Measurements from ENCODE around the gene TRABD2B.

DNA sequence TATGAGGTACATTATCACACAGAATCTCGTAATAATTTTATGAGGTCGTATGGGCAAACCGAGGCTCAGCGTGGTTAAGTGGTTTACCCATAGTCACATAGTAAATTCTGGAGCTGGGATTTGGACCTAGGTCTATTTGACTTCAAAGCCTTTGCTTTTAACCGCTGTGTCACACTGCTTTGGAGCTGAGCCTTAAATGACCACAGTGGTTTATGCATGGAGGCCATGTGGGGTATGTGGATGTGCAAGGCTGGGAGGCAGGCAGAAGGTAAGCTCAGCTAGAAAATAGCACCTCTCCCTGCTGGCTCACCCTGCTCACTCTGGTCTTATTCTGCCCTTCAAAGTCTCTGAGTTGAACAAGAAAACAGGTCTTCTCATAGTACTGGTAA lies 269.5 kb downstream of the TRABD2B start:
- TF ChIP-seq, protein P1, sequence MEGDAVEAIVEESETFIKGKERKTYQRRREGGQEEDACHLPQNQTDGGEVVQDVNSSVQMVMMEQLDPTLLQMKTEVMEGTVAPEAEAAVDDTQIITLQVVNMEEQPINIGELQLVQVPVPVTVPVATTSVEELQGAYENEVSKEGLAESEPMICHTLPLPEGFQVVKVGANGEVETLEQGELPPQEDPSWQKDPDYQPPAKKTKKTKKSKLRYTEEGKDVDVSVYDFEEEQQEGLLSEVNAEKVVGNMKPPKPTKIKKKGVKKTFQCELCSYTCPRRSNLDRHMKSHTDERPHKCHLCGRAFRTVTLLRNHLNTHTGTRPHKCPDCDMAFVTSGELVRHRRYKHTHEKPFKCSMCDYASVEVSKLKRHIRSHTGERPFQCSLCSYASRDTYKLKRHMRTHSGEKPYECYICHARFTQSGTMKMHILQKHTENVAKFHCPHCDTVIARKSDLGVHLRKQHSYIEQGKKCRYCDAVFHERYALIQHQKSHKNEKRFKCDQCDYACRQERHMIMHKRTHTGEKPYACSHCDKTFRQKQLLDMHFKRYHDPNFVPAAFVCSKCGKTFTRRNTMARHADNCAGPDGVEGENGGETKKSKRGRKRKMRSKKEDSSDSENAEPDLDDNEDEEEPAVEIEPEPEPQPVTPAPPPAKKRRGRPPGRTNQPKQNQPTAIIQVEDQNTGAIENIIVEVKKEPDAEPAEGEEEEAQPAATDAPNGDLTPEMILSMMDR (IDR thresholded peaks at IDR 0.05) = no peak
- TF ChIP-seq POLR2A (IDR thresholded peaks at IDR 0.05) (no peak), POLR2AphosphoS5 (IDR thresholded peaks at IDR 0.05) (no peak), EP300 (IDR thresholded peaks at IDR 0.05) (no peak)

Measured in upper lobe of left lung (tissue), 4 donors.